PC-9 (cell line): ENCODE measurements around the gene POU2F3. TPM values are rescaled to one million over a fixed set of nuclear protein-coding genes. Genes with fewer than 3 reads are reported as not detected.

Experiments
- BruUV-seq: library from RNA; stranded (reverse); fragments of 400-500 nt; replicated peaks from 2 replicates; lab custom pipeline; 2021; lab: Mats Ljungman, UMichigan
- CTCF ChIA-PET: fragments of 300-600 bp; sonication (Branson Sonifier 250); formaldehyde crosslinking; loops from one replicate; lab custom pipeline; 2022; ENCODE audit warnings: antibody characterized with exemption; lab: Charles Lee
- POLR2A ChIA-PET: fragments of 300-600 bp; sonication (Branson Sonifier 250); formaldehyde crosslinking; loops from one replicate; lab custom pipeline; 2022; ENCODE audit warnings: antibody characterized with exemption; ENCODE audit not compliant: unreplicated experiment; lab: Charles Lee
- DNase-seq, 2 experiments: peaks; one replicate each; pipeline versions ENCODE4 v3.0.0 to v3.0.0-alpha.2; 2015 to 2022; ENCODE audit warnings: mixed read lengths in 1 of 2
- H2AFZ ChIP-seq: fragments of 200-600 bp; sonication (generic); 2 replicates; pipeline ENCODE4 v1.8.1; 2017; ENCODE audit warnings: antibody characterized with exemption
- H3F3A ChIP-seq: fragments of 200-600 bp; sonication (generic); 2 replicates; pipeline ENCODE4 v1.8.1; 2017; ENCODE audit warnings: antibody characterized with exemption, mild to moderate bottlenecking, low read depth; ENCODE audit not compliant: insufficient read depth
- H3K27ac ChIP-seq: fragments of 200-600 bp; sonication (generic); 2 replicates; pipeline ENCODE4 v1.6.1; 2016; ENCODE audit warnings: mixed run types
- H3K27me3 ChIP-seq: fragments of 200-600 bp; sonication (generic); 2 replicates; pipeline ENCODE4 v1.6.1; 2016; ENCODE audit warnings: low read depth, mixed run types; ENCODE audit not compliant: insufficient read depth
- H3K36me3 ChIP-seq: fragments of 200-600 bp; sonication (generic); 2 replicates; pipeline ENCODE4 v1.6.1; 2016; ENCODE audit warnings: low read depth, mixed run types
- H3K4me1 ChIP-seq: fragments of 200-600 bp; sonication (generic); replicated peaks from 2 replicates; pipeline ENCODE4 v1.6.1; 2016; ENCODE audit warnings: mixed run types; ENCODE audit not compliant: insufficient read depth
- H3K4me2 ChIP-seq: fragments of 200-600 bp; sonication (generic); 2 replicates; pipeline ENCODE4 v1.6.1; 2017; ENCODE audit warnings: mixed run types
- H3K4me3 ChIP-seq: fragments of 200-600 bp; sonication (generic); 2 replicates; pipeline ENCODE4 v1.6.1; 2016; ENCODE audit warnings: mixed run types
- H3K79me2 ChIP-seq: fragments of 200-600 bp; sonication (generic); 2 replicates; pipeline ENCODE4 v1.6.1; 2017; ENCODE audit warnings: low read depth, mixed run types
- H3K9me2 ChIP-seq: fragments of 200-600 bp; sonication (generic); 2 replicates; pipeline ENCODE4 v1.8.1; 2017; ENCODE audit warnings: mild to moderate bottlenecking; ENCODE audit not compliant: insufficient read depth
- H3K9me3 ChIP-seq: fragments of 200-600 bp; sonication (generic); 2 replicates; pipeline ENCODE4 v1.8.1; 2016; ENCODE audit warnings: low read depth; ENCODE audit not compliant: insufficient read depth
- H4K20me1 ChIP-seq: fragments of 200-600 bp; sonication (generic); 2 replicates; pipeline ENCODE4 v1.8.1; 2017; ENCODE audit not compliant: insufficient read depth
- CTCF ChIP-seq: fragments of 200-600 bp; sonication (generic); conservative IDR thresholded peaks from 2 replicates; pipeline ENCODE4 v1.6.1; 2017; ENCODE audit warnings: mixed run types, antibody characterized with exemption, mild to moderate bottlenecking, moderate library complexity
- EZH2 ChIP-seq: fragments of 200-600 bp; sonication (generic); IDR thresholded peaks from 2 replicates; pipeline ENCODE4 v1.8.0; 2017; ENCODE audit warnings: antibody characterized with exemption, low read depth
- intact Hi-C: fragments of 100-400 bp; cut with micrococcal nuclease; formaldehyde crosslinking; loops from one replicate; pipeline ENCODE4 v1.10.0; 2022; ENCODE audit not compliant: unreplicated experiment
- total RNA-seq: library from RNA; stranded (reverse); gene quantifications from 2 replicates; pipeline ENCODE4 v1.2.3, GENCODE V29; 2021

POU2F3 gene
- total RNA-seq, 1 experiment from 2014 or later, result 2.9 TPM

- Histone ChIP-seq H3K4me2 (no peak overlapping the region), H3K27me3 (no peaks in the 10 kb centered on the region), H3K36me3 (peaks cover 16% of the 10 kb centered on the region), H3K27ac (no peak overlapping the region), H3F3A (peaks cover 33% of the 10 kb centered on the region), H3K4me1 (peaks cover 62% of the 10 kb centered on the region), H3K4me3 (no peak overlapping the region), H4K20me1 (peaks cover 30% of the 10 kb centered on the region; the same call in 1 of the 2 replicates), H3K9me3 (no peaks in the 10 kb centered on the region), H3K9me2 (no peaks in the 10 kb centered on the region), H3K79me2 (peaks cover 88% of the 10 kb centered on the region), H2AFZ (no peak overlapping the region)
- BruUV-seq, result no TSS peak
- ChIA-PET CTCF (no interaction called here), POLR2A (interaction anchor here (0.5 kb wide), 1 partner anchor 40 kb away, joined by 8 read pairs; no protein-coding TSS in a partner anchor)
- intact Hi-C loops, result no loop called here
- TF ChIP-seq CTCF (no peak), EZH2 (no peak)
- no peak for DNase-seq
Measured at GRCh38 chr11:120217526-120217925, 22.4 kb upstream of the POU2F3 start.

- Histone ChIP-seq H3K79me2 (peaks cover 82% of the 10 kb centered on the region), H3K4me3 (no peak overlapping the region), H3K4me2 (no peak overlapping the region), H3K9me2 (no peaks in the 10 kb centered on the region), H3K27me3 (no peaks in the 10 kb centered on the region), H3K9me3 (no peaks in the 10 kb centered on the region), H2AFZ (no peak overlapping the region), H3F3A (peaks cover 33% of the 10 kb centered on the region), H3K27ac (no peak overlapping the region), H3K4me1 (peaks cover 56% of the 10 kb centered on the region), H3K36me3 (peaks cover 16% of the 10 kb centered on the region), H4K20me1 (peaks cover 30% of the 10 kb centered on the region; the same call in 1 of the 2 replicates)
- CTCF ChIA-PET, result no interaction called here
- DNase-seq, result no peak
- no TSS peak for BruUV-seq
- intact Hi-C loops, result no loop called here
- POLR2A ChIA-PET, result interaction anchor here (0.5 kb wide), 1 partner anchor 41 kb away, joined by 8 read pairs; no protein-coding TSS in a partner anchor
- TF ChIP-seq EZH2 (no peak), CTCF (no peak)
Measured at GRCh38 chr11:120217941-120218694, 21.8 kb upstream of the POU2F3 start.

GRCh38 chr11:120218695-120219033 lies 21.3 kb upstream of the POU2F3 start:
- Histone ChIP-seq H4K20me1 (peaks cover 30% of the 10 kb centered on the region; the same call in 1 of the 2 replicates), H3K4me3 (no peak overlapping the region), H3K4me2 (no peak overlapping the region), H3K4me1 (peaks cover 51% of the 10 kb centered on the region), H3K9me3 (no peaks in the 10 kb centered on the region), H3K27me3 (no peaks in the 10 kb centered on the region), H3K79me2 (peaks cover 77% of the 10 kb centered on the region), H3F3A (peaks cover 28% of the 10 kb centered on the region), H2AFZ (no peak overlapping the region), H3K9me2 (no peaks in the 10 kb centered on the region), H3K27ac (no peak overlapping the region), H3K36me3 (peaks cover 16% of the 10 kb centered on the region)
- no peak for TF ChIP-seq EZH2
- intact Hi-C loops, result no loop called here
- DNase-seq, result no peak
- BruUV-seq, result no TSS peak
- ChIA-PET CTCF (no interaction called here), POLR2A (no interaction called here)
